Adipocyte (in vitro differentiated cells): ENCODE results near the gene MOSPD3.

ENCODE experiments used
- DNase-seq: peaks from one replicate; pipeline ENCODE4 v3.0.0-alpha.2; 2015; ENCODE audit warnings: low read depth
- H3K27me3 ChIP-seq: replicated peaks from 2 replicates; pipeline ENCODE4 v1.7.0; 2013; ENCODE audit warnings: mild to moderate bottlenecking, low read length, moderate library complexity; ENCODE audit not compliant: control insufficient read depth, insufficient read depth
- H3K36me3 ChIP-seq: 2 replicates; pipeline ENCODE4 v1.7.0; 2013; ENCODE audit warnings: low read length, mild to moderate bottlenecking, moderate library complexity; ENCODE audit not compliant: control insufficient read depth, insufficient read depth, severe bottlenecking
- H3K4me1 ChIP-seq: 2 replicates; pipeline ENCODE4 v1.7.0; 2013; ENCODE audit warnings: mild to moderate bottlenecking, low read length, moderate library complexity; ENCODE audit not compliant: control insufficient read depth, insufficient read depth
- H3K4me3 ChIP-seq: 2 replicates; pipeline ENCODE4 v1.7.0; 2013; ENCODE audit warnings: mild to moderate bottlenecking, low read length, moderate library complexity
- H3K9ac ChIP-seq: 2 replicates; pipeline ENCODE4 v1.7.0; 2013; ENCODE audit warnings: mild to moderate bottlenecking, low read length, moderate library complexity
- H3K9me3 ChIP-seq: 2 replicates; pipeline ENCODE4 v1.7.0; 2013; ENCODE audit warnings: mild to moderate bottlenecking, low read length, moderate library complexity; ENCODE audit not compliant: control insufficient read depth

MOSPD3 gene

DNA sequence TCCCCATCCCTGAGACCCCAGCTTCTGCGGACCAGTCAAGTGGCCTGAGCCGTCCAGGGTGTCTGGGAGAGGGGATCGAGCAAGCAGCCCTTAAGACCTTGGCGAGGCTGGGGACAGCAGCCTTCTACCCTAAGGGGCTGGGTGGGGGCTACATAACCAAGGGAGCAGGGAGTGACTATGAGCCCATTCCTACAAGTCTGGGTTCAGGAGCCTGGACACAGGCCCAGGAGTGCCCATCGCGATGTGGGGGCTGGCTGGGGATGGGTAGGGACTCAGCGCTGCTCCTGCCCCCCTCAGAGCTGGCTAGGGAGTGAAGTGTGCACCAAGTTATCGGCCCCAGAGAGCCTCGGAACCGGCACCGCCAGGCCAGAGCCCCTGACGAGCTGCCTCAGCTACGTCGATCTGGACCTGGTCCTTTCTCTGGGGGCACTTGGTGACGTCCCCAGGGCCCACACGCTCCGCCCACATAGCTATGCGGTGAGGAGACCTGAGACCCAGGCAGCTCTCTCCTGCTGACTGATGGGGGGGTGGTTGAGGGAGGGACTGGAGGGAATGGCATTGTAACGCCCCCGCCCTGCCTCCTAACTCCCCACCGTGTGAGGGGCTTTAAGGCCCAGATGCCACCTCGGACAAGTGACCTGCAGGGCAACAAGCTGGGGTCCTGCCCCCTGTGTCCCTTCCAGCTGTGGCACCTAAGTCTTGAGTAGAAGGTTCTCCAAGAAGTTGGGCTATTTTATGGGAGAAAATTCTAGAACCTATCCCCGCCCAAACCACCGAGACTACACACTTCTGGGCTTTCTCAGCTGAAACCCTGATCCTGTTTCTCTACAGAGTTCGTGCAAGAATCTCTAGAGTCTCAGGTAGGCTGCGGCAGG, 41.1 kb upstream of the MOSPD3 start:
- no peak overlapping the region for H3K9ac ChIP-seq
- no peak overlapping the region for H3K4me3 ChIP-seq
- H3K9me3 ChIP-seq: no peaks in the 10 kb centered on the region
- H3K4me1 ChIP-seq: peaks cover 9% of the 10 kb centered on the region
- H3K27me3 ChIP-seq: peaks cover 8% of the 10 kb centered on the region
- DNase-seq: no peak
- H3K36me3 ChIP-seq: peaks cover 15% of the 10 kb centered on the region

DNA sequence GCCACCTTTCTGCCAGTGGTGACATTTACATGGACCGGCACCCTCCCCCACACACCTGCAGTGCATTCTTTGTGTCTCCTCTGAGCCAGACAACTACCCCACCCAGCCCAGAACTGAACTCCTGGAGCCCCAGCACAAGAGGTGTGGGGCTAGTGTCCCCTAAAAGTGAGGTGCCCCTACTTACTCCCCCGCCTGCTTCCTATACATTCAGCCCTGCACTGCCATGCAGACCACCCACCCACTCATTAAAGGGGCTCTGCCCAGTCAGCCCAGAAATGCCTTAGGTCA, 40.6 kb upstream of the MOSPD3 start:
- peaks cover 9% of the 10 kb centered on the region for H3K4me1 ChIP-seq
- H3K4me3 ChIP-seq: no peak overlapping the region
- H3K9me3 ChIP-seq: no peaks in the 10 kb centered on the region
- H3K36me3 ChIP-seq: peaks cover 21% of the 10 kb centered on the region
- H3K9ac ChIP-seq: no peak overlapping the region
- DNase-seq: no peak
- H3K27me3 ChIP-seq: peaks cover 8% of the 10 kb centered on the region

- peaks cover 8% of the 10 kb centered on the region for H3K27me3 ChIP-seq
- no peak overlapping the region for H3K4me3 ChIP-seq
- peaks cover 26% of the 10 kb centered on the region for H3K36me3 ChIP-seq
- H3K9me3 ChIP-seq: no peaks in the 10 kb centered on the region
- H3K9ac ChIP-seq: no peak overlapping the region
- H3K4me1 ChIP-seq: peaks cover 9% of the 10 kb centered on the region
- DNase-seq: no peak
These were observed 39.9 kb upstream of the MOSPD3 start for GRCh38 chr7:100572281-100572948.

- no peaks in the 10 kb centered on the region for H3K9me3 ChIP-seq
- peaks cover 9% of the 10 kb centered on the region for H3K4me1 ChIP-seq
- H3K9ac ChIP-seq: no peak overlapping the region
- no peak for DNase-seq
- peaks cover 33% of the 10 kb centered on the region for H3K36me3 ChIP-seq
- H3K4me3 ChIP-seq: no peak overlapping the region
- H3K27me3 ChIP-seq: peaks cover 8% of the 10 kb centered on the region
These were observed 39.2 kb upstream of the MOSPD3 start for GRCh38 chr7:100572949-100573675.

DNA sequence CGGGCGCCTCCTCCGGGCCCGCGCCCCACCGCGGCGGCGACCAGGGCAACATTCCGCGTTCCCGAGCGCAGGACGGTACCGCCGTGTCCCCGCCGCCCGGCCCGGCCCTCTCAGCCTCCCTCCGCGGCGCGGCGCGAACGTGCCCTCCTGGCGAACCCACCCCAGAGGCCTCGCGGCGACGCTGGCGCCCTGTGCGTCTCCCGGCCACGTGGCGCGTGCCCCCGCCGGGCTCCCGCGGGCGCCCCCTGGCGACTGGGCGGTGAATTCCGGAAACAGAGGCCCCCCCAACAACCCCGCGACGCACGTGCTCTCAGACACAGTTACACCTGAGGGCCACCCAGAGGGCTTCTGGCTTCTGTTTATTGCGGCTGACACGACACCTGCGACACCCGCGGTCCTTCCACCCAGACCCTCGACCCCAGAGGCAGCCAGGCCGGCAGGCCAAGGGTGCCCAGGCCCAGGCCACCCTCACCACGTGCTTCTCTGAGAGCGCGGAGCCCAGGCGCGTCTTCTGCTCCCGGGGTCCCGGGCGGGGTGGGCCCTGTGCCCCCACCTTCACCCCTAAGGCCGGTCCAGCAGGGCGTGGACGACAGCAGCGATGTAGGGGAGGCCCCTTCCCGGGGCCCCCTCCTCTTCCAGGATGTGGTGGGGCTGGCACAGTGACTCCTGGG, 38.5 kb upstream of the MOSPD3 start, which contains the start of gene SAP25:
SAP25 (minus strand) TSS at position 210 of the 671 bp plus-strand sequence; CDS start at position 52, 158 bp downstream.
- H3K36me3 ChIP-seq: peaks cover 39% of the 10 kb centered on the region
- H3K9me3 ChIP-seq: no peaks in the 10 kb centered on the region
- H3K9ac ChIP-seq: no peak within 1 kb of the TSS
- H3K4me1 ChIP-seq: peaks cover 9% of the 10 kb centered on the region
- H3K27me3 ChIP-seq: peaks cover 8% of the 10 kb centered on the region
- no peak for DNase-seq
- no peak within 1 kb of the TSS for H3K4me3 ChIP-seq

- H3K4me1 ChIP-seq: peaks cover 6% of the 10 kb centered on the region
- H3K9ac ChIP-seq: no peak overlapping the region
- H3K27me3 ChIP-seq: peaks cover 8% of the 10 kb centered on the region
- no peak overlapping the region for H3K4me3 ChIP-seq
- no peaks in the 10 kb centered on the region for H3K9me3 ChIP-seq
- H3K36me3 ChIP-seq: peaks cover 44% of the 10 kb centered on the region
- DNase-seq: no peak
These were observed 37.8 kb upstream of the MOSPD3 start for GRCh38 chr7:100574362-100575205.

DNA sequence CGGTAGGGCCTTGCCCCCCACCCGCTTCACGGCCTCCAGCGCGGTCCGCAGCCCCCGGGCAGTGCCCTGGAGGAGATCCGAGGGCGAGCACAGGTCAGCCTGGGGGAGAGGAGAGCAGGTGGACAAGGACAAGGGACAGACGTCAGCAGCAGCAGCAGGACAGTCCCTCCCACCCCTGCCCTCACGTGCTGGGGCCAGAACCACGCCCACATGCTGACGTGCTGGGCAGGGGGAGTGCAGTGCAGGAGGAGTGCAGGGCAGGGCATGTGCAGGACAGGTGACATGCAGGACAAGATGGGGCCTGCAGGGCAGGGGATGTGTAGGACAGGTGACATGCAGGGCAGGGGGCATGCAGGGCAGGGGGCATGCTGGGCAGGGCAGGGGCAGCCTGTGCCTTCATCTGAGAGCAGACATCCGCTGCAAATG, 37.1 kb upstream of the MOSPD3 start:
- Histone ChIP-seq H3K36me3 (peaks cover 50% of the 10 kb centered on the region), H3K4me3 (no peak overlapping the region), H3K4me1 (peaks cover under 1% of the 10 kb centered on the region), H3K27me3 (peaks cover 8% of the 10 kb centered on the region), H3K9me3 (no peaks in the 10 kb centered on the region), H3K9ac (no peak overlapping the region)
- DNase-seq: no peak

GRCh38 chr7:100575746-100576383, 36.5 kb upstream of the MOSPD3 start:
- H3K36me3 ChIP-seq: peaks cover 56% of the 10 kb centered on the region
- peaks cover 8% of the 10 kb centered on the region for H3K27me3 ChIP-seq
- no peaks in the 10 kb centered on the region for H3K9me3 ChIP-seq
- no peak overlapping the region for H3K9ac ChIP-seq
- DNase-seq: no peak
- H3K4me1 ChIP-seq: no peaks in the 10 kb centered on the region
- no peak overlapping the region for H3K4me3 ChIP-seq

DNA sequence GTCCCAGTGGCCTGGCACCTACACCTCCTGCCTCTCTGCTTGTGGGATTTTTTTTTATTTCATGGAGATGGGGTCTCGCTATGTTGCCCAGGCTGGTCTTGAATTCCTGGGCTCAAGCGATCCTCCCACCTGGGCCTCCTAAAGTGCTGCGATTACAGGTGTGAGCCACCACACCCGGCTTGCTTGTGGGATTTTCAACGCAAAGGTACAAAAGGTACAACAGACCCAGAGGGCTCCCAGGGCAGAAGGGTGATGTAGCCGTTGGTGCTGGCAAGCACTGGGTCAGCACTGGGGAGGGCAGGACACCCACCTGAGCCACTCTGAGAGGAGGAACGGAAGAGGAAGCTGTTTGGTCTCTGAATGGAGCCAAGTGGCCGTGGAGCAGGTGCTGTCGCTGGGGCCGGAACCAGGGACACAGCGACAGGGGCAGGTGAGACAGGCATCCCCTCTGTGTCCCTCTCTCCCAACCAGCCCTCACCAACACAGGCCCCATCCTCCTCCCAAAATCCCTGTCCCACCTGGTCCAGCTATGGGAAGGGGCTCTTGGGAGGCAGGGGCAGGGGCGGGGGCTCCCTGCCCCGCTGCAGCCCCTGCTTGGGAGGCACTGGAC, 35.9 kb upstream of the MOSPD3 start:
- no peak overlapping the region for H3K4me3 ChIP-seq
- no peak for DNase-seq
- no peak overlapping the region for H3K9ac ChIP-seq
- H3K9me3 ChIP-seq: no peaks in the 10 kb centered on the region
- peaks cover 7% of the 10 kb centered on the region for H3K27me3 ChIP-seq
- H3K4me1 ChIP-seq: no peaks in the 10 kb centered on the region
- H3K36me3 ChIP-seq: peaks cover 63% of the 10 kb centered on the region

DNA sequence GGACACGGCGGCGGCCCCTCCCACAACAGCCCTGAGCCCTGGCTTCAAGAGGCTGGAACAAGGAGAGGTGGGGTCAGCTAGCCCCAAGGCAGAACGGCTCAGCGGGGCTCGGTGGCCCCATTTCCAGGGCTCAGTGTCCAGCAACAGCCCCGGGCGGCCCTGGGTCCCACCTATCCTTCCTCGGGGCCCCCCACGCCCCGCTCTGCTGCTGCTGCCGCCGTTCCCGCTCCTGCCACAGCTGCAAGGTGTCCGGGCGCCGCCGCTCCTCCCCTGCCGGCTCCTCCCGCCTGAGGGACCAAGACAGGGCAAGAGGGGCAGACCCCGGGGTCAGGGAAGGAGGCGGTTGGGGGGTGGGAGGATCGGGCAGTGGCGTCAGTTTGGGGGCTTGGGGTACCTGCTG, 35.2 kb upstream of the MOSPD3 start:
- Histone ChIP-seq H3K4me1 (no peaks in the 10 kb centered on the region), H3K9ac (no peak overlapping the region), H3K36me3 (peaks cover 69% of the 10 kb centered on the region), H3K4me3 (no peak overlapping the region), H3K27me3 (peaks cover under 1% of the 10 kb centered on the region), H3K9me3 (no peaks in the 10 kb centered on the region)
- DNase-seq: no peak
